GM12864 (cell line): ENCODE measurements around the gene MYL3.

Experiments used
- DNase-seq: peaks from one replicate; pipeline ENCODE4 v3.0.0-alpha.2; 2011; ENCODE audit warnings: low read depth
- H3K4me3 ChIP-seq: 2 replicates; pipeline ENCODE4 v1.5.1; 2011; ENCODE audit warnings: mild to moderate bottlenecking, low read depth, low read length, control low read depth
- TF ChIP-seq, protein P1 (sequence below): IDR thresholded peaks from 2 replicates; pipeline ENCODE4 v1.5.1; 2011; ENCODE audit warnings: low read depth, mild to moderate bottlenecking, moderate library complexity, low read length, control low read depth, inconsistent platforms; ENCODE audit errors: missing control alignments

Gene MYL3

DNA sequence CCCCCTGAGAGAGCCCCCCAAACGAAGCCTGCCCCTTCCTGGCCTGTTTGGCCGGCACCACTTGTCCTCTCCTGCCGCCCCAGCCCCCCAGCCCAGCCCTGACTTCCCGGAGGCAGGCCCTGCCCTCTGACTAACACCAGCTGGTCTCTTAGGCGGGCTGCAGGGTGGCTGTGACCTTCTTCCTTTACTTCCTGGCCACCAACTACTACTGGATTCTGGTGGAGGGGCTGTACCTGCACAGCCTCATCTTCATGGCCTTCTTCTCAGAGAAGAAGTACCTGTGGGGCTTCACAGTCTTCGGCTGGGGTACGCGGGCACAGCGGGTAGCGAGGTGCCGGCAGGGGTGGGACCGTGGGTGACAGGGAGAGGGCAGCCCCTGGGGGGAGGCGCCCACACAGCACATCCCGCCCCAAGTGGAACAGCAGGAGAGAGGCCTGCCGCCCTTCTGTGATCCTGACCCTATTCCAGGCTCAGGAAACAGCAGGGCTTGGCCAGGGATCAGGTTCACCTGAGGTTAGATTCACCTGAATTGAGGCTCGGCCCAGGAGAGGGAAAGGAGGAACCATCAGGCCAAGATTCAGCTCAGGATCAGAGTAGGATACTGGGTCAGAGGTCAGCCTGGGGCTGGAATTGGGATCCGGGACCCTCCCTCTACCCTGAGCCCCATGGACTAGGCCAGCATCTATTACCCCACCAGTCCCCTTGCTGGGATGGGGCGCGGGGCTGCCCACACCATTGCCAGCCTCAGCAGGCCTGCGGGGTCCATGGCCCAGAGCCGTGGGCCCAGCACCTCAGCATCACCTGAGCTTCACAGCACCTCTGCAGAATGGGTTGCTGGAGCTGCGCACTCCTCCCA lies 36.1 kb upstream of the MYL3 start:
- no peak overlapping the region for H3K4me3 ChIP-seq
- no peak for DNase-seq
- TF ChIP-seq, protein P1, sequence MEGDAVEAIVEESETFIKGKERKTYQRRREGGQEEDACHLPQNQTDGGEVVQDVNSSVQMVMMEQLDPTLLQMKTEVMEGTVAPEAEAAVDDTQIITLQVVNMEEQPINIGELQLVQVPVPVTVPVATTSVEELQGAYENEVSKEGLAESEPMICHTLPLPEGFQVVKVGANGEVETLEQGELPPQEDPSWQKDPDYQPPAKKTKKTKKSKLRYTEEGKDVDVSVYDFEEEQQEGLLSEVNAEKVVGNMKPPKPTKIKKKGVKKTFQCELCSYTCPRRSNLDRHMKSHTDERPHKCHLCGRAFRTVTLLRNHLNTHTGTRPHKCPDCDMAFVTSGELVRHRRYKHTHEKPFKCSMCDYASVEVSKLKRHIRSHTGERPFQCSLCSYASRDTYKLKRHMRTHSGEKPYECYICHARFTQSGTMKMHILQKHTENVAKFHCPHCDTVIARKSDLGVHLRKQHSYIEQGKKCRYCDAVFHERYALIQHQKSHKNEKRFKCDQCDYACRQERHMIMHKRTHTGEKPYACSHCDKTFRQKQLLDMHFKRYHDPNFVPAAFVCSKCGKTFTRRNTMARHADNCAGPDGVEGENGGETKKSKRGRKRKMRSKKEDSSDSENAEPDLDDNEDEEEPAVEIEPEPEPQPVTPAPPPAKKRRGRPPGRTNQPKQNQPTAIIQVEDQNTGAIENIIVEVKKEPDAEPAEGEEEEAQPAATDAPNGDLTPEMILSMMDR = no peak

DNA sequence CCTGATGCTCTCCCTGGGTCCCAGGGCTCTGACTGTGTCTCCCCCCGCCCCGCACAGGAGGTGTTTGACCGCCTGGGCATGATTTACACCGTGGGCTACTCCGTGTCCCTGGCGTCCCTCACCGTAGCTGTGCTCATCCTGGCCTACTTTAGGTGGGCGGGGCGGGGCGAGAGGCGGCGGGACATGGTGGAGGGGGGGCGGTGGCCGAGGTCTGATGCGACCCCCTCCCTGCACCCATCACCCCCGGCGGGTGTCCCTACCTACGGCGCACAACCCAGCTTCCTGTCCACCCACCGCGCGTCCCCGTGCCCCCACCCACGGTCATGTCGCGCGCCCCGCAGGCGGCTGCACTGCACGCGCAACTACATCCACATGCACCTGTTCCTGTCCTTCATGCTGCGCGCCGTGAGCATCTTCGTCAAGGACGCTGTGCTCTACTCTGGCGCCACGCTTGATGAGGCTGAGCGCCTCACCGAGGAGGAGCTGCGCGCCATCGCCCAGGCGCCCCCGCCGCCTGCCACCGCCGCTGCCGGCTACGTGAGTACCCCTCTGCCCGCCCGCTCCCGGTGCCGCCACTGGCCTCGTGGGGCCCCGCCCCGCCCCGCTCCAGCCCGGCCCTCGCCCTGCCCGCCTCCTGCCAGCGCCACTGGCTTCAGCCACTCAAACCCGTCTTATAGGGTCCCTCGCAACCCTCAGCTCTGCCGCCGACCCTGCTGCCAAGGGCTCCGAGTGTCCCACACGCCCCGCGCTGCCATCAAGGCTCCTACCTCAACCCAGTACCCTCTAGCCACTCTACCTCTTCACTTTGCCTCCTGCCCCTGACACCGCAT lies 35.3 kb upstream of the MYL3 start:
- H3K4me3 ChIP-seq = no peak overlapping the region
- no peak for DNase-seq
- TF ChIP-seq, protein P1 = no peak

DNA sequence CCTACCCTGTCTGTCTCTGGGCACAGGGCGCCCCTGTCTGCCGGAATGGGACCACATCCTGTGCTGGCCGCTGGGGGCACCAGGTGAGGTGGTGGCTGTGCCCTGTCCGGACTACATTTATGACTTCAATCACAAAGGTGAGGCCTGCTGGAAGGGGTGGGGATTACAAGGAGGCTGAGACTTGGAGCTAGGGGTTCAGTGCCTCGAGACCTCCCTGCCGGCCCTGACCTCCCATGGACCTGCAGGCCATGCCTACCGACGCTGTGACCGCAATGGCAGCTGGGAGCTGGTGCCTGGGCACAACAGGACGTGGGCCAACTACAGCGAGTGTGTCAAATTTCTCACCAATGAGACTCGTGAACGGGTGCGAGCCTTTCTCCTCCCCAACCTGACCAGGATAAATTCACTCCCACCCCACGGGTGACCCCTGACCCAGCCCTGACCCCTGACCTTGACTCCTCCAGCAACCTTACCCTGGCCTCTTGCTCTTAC lies 34.6 kb upstream of the MYL3 start:
- no peak for DNase-seq
- no peak overlapping the region for H3K4me3 ChIP-seq
- TF ChIP-seq, protein P1 = peak; percentile 31

DNA sequence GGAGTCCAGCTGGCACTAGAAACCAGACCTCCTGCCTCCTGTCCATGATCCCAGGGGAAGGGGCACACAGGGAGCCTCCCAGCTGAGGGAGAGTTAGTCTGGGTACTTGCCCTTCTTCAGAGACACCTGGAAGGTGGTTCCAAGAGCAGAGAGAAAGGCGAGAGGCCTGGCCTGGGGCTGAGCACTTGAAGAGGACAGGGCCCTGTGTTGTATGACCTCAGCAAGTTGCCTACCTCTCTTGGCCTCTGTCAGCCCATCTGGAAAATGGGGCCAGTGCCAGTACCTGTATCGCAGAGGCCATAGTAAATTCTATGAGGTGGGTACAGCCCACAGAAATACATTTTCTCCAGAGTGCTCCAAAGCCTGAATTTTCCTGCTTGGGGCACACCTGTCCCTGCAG lies 33.8 kb upstream of the MYL3 start:
- no peak overlapping the region for H3K4me3 ChIP-seq
- TF ChIP-seq, protein P1 = no peak
- DNase-seq = no peak

DNA sequence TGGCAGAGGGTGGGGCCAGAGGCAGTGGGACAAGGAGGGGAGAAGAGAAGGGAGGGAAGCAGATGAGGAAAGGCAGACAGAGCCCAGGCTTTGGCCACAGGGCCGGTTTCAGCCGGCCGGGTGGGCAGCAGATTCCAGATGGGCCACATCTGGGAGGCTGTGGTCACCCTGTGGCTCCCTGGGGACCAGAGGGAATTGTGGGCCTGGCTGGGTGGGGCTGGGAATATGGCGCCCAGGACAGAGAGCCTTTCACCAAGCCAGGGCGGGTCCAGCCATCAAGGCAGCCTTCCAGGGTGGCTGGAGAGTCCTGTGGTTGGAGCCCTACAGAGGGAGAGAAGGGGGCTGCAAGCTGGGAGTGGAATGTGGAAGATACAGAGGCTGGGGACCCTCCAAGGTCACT lies 33.1 kb upstream of the MYL3 start:
- no peak overlapping the region for H3K4me3 ChIP-seq
- DNase-seq = no peak
- TF ChIP-seq, protein P1 = no peak

DNA sequence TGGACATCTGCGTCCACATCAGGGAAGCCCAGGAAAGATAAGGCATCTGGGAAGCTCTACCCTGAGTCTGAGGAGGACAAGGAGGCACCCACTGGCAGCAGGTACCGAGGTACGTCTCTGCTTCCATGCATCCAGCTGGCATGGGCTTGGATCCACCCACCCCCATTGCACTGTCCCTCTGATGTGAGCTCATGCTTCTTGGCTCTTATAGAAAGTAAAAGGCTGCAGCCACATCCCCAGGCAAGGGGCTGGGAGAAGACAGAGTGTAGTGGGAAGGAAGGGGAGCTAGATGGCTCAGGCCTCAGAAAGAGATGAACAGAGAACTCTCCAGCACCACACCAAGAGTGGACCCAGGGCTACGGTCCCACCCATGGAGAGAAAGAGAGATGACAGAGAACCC lies 32.5 kb upstream of the MYL3 start:
- H3K4me3 ChIP-seq = no peak overlapping the region
- DNase-seq = no peak
- TF ChIP-seq, protein P1 = no peak
